Parathyroid adenoma (tissue), 2 donors: ENCODE measurements around the gene TMEM131L.
"Not testable (repeated sequence)": the region's sequence is repeated elsewhere in the genome, so short reads cannot be mapped to it uniquely, and the experiment has no call there.

Source experiments
- H2AFZ ChIP-seq: fragments of 300-600 bp; sonication (generic); one replicate; pipeline ENCODE4 v1.7.0; 2017; ENCODE audit warnings: antibody characterized with exemption, mild to moderate bottlenecking
- H3K27ac ChIP-seq: fragments of 300-600 bp; sonication (generic); one replicate; pipeline ENCODE4 v1.7.0; 2017
- H3K27me3 ChIP-seq: fragments of 300-600 bp; sonication (generic); one replicate; pipeline ENCODE4 v1.7.0; 2017; ENCODE audit warnings: low read length; ENCODE audit not compliant: control insufficient read depth, insufficient read depth
- H3K36me3 ChIP-seq: fragments of 300-600 bp; sonication (generic); one replicate; pipeline ENCODE4 v1.7.0; 2017; ENCODE audit warnings: low read length; ENCODE audit not compliant: control insufficient read depth, insufficient read depth
- H3K4me1 ChIP-seq: fragments of 300-600 bp; sonication (generic); one replicate; pipeline ENCODE4 v1.7.0; 2017; ENCODE audit warnings: control low read depth
- H3K4me2 ChIP-seq: fragments of 300-600 bp; sonication (generic); one replicate; pipeline ENCODE4 v1.7.0; 2017; ENCODE audit warnings: low read length
- H3K4me3 ChIP-seq: fragments of 300-600 bp; sonication (generic); one replicate; pipeline ENCODE4 v1.7.0; 2017; ENCODE audit warnings: low read depth, low read length
- H3K79me2 ChIP-seq: fragments of 300-600 bp; sonication (generic); one replicate; pipeline ENCODE4 v1.7.0; 2017; ENCODE audit warnings: control low read depth
- H3K9ac ChIP-seq: fragments of 300-600 bp; sonication (generic); one replicate; pipeline ENCODE4 v1.7.0; 2017; ENCODE audit warnings: mild to moderate bottlenecking
- H3K9me3 ChIP-seq: fragments of 300-600 bp; sonication (generic); one replicate; pipeline ENCODE4 v1.7.0; 2017; ENCODE audit warnings: low read length; ENCODE audit not compliant: control insufficient read depth
- TF ChIP-seq, protein P1 (sequence below): fragments of 300-600 bp; sonication (generic); IDR thresholded peaks from one replicate; pipeline ENCODE4 v1.7.0; 2017; ENCODE audit warnings: antibody characterized with exemption, mild to moderate bottlenecking
- donor health status: primary hyperparathyroidism.

Gene TMEM131L

DNA sequence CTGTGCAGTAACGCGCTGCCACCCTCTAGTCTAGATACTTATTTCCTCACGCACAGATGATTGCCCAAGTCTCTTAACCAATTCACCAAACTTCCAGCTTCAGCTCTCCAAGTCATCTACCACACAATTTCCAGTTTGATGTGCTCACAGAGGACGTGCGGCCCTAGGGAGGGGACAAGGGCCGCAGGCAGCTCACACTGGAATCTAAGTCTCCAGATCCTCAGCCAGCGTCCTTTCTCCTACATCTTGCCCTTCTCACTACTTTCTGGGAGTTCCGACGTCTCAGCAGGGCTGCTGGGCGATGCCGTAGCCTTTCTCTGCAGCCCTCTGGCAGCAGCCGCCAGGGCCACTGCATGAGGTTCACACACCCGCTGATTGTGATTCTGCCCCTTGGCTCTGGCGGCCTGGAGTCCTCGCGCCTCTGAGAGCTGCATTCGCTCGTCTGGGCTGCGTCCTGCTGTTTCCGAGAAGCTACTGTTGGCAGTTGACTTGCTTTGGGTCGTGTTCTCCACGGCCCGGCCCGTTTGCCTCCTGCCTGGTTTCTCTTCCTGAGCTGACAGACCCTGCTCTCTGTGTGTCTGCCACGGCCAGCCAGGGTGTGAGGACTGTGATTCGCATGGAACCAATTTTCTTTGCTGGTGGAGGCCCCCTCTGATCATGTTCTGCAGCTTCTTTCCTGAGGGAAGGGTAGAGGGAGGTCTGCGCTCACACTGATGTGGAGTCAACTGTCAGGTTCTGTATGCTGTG lies 14.1 kb upstream of the TMEM131L start:
- Histone ChIP-seq H3K36me3 (no peaks in the 10 kb centered on the region), H3K4me3 (no peak overlapping the region), H3K9me3 (no peaks in the 10 kb centered on the region), H3K27me3 (no peaks in the 10 kb centered on the region), H3K4me1 (no peaks in the 10 kb centered on the region), H3K9ac (no peak overlapping the region), H2AFZ (no peak overlapping the region), H3K79me2 (no peaks in the 10 kb centered on the region), H3K4me2 (no peak overlapping the region), H3K27ac (no peak overlapping the region)
- TF ChIP-seq, protein P1, sequence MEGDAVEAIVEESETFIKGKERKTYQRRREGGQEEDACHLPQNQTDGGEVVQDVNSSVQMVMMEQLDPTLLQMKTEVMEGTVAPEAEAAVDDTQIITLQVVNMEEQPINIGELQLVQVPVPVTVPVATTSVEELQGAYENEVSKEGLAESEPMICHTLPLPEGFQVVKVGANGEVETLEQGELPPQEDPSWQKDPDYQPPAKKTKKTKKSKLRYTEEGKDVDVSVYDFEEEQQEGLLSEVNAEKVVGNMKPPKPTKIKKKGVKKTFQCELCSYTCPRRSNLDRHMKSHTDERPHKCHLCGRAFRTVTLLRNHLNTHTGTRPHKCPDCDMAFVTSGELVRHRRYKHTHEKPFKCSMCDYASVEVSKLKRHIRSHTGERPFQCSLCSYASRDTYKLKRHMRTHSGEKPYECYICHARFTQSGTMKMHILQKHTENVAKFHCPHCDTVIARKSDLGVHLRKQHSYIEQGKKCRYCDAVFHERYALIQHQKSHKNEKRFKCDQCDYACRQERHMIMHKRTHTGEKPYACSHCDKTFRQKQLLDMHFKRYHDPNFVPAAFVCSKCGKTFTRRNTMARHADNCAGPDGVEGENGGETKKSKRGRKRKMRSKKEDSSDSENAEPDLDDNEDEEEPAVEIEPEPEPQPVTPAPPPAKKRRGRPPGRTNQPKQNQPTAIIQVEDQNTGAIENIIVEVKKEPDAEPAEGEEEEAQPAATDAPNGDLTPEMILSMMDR, result no peak

DNA sequence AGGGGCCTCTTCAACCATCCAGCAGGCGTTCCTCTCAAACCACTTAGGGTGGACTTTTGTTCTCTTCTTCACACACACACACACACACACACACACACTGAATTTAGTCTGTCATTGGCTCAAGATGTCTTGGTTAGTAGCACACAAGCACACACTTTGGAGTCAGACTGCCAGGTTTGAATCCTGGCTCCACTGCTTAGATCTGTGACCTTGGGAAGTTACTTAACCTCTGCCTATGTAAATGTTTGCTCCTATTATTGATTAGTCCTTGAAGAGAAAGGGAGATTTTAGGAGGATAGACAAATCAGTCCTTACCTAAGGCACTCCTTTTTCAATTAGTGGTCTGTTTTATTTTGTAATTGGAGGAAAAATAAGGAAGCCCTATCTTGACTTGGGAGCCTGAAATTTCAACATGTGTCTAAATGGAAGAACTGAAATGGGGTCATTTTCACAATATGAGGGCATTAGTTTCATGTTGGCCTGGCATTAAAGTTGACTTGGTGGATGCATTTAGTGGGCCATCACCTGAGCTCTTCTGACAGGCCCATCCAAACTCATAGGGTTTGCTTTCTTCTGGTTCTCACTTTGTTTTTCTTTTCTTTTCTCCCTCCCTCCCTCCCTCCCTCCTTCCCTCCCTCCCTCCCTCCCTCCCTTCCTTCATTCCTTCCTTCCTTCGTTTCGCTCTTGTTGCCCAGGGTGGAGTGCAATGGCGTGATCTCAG lies 13.3 kb upstream of the TMEM131L start:
- no peak overlapping the region for H3K27ac ChIP-seq
- no peaks in the 10 kb centered on the region for H3K79me2 ChIP-seq
- H3K27me3 ChIP-seq, result no peaks in the 10 kb centered on the region
- H3K4me2 ChIP-seq, result no peak overlapping the region
- H3K9ac ChIP-seq, result no peak overlapping the region
- H3K36me3 ChIP-seq, result no peaks in the 10 kb centered on the region
- no peak overlapping the region for H2AFZ ChIP-seq
- TF ChIP-seq, protein P1, result no peak
- no peaks in the 10 kb centered on the region for H3K9me3 ChIP-seq
- no peaks in the 10 kb centered on the region for H3K4me1 ChIP-seq
- H3K4me3 ChIP-seq, result no peak overlapping the region

DNA sequence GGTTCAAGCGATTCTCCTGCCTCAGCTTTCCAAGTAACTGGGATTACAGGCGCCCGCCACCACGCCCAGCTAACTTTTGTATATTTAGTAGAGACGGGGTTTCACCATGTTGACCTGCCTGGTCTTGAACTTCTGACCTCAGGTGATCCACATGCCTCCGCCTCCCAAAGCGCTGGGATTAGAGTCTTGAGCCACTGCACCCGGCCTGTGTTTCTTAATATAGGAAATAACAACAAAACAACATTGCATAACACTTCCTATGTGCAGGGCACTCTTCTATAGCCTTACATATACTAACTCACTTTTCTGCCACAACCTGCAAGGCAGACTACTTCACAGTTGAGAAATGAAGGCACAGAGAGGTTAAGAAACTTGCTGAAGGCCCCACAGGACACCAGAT lies 12.8 kb upstream of the TMEM131L start:
- Histone ChIP-seq H3K79me2 (no peaks in the 10 kb centered on the region), H3K9me3 (no peaks in the 10 kb centered on the region), H3K4me3 (no peak overlapping the region), H3K36me3 (no peaks in the 10 kb centered on the region), H3K4me2 (no peak overlapping the region), H3K4me1 (no peaks in the 10 kb centered on the region), H3K9ac (no peak overlapping the region), H2AFZ (no peak overlapping the region), H3K27me3 (no peaks in the 10 kb centered on the region), H3K27ac (no peak overlapping the region)
- TF ChIP-seq, protein P1, result no peak

DNA sequence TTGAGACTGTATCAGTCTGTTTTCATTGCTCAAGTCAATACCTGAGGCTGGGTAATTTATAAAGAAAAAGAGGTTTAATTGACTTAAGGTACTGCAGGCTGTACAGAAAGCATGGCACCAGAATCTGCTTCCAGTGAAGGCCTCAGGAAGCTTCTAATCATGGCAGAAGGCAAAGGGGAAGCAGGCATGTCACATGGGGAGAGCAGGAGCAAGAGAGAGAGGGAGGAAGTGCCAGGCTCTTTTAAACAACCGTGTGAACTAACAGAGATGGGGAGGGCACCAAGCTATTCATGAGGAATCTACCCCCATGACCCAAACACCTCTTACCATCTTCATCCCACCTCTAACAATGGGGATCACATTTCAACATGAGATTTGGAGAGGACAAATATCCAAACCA lies 7.2 kb upstream of the TMEM131L start:
- Histone ChIP-seq H3K27me3 (no peaks in the 10 kb centered on the region), H3K79me2 (no peaks in the 10 kb centered on the region)

DNA sequence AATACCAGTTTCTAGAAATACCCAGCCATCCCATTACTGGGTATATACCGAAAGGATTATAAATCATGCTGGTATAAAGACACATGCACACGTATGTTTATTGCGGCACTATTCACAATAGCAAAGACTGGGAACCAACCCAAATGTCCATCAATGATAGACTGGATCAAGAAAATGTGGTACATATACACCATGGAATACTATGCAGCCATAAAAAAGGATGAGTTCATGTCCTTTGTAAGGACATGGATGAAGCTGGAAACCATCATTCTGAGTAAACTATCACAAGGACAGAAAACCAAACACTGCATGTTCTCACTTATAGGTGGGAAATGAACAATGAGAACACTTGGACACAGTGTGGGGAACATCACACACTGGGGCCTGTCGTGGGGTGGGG lies 4.6 kb upstream of the TMEM131L start:
- H3K79me2 ChIP-seq, H3K36me3 ChIP-seq, H3K9me3 ChIP-seq, H3K4me1 ChIP-seq, H3K27me3 ChIP-seq, H2AFZ ChIP-seq, H3K4me3 ChIP-seq, H3K9ac ChIP-seq, H3K4me2 ChIP-seq, H3K27ac ChIP-seq: not testable (repeated sequence)

More for the DNA sequence above, 7.2 kb upstream of the TMEM131L start:
- H3K4me1 ChIP-seq, result no peaks in the 10 kb centered on the region
- no peaks in the 10 kb centered on the region for H3K36me3 ChIP-seq
- no peak overlapping the region for H3K4me2 ChIP-seq
- no peak overlapping the region for H3K9ac ChIP-seq
- TF ChIP-seq, protein P1, result no peak
- no peak overlapping the region for H3K4me3 ChIP-seq
- H3K27ac ChIP-seq, result no peak overlapping the region
- no peak overlapping the region for H2AFZ ChIP-seq
- no peaks in the 10 kb centered on the region for H3K9me3 ChIP-seq
